Measurements from ENCODE around the gene CLEC18B.
"Not testable (repeated sequence)": the region's sequence is repeated elsewhere in the genome, so short reads cannot be mapped to it uniquely, and the experiment has no call there.

- TF ChIP-seq CTCF (IDR thresholded peaks at IDR 0.05; ENCODE audit: insufficient read depth, low read length); SPI1 (IDR thresholded peaks at IDR 0.05; ENCODE audit: borderline replicate concordance, low read depth); POLR2AphosphoS5 (IDR thresholded peaks at IDR 0.05; ENCODE audit: low read depth); GABPA (IDR thresholded peaks at IDR 0.05; ENCODE audit: low read depth): not testable (repeated sequence)
- TF ChIP-seq, protein P1, sequence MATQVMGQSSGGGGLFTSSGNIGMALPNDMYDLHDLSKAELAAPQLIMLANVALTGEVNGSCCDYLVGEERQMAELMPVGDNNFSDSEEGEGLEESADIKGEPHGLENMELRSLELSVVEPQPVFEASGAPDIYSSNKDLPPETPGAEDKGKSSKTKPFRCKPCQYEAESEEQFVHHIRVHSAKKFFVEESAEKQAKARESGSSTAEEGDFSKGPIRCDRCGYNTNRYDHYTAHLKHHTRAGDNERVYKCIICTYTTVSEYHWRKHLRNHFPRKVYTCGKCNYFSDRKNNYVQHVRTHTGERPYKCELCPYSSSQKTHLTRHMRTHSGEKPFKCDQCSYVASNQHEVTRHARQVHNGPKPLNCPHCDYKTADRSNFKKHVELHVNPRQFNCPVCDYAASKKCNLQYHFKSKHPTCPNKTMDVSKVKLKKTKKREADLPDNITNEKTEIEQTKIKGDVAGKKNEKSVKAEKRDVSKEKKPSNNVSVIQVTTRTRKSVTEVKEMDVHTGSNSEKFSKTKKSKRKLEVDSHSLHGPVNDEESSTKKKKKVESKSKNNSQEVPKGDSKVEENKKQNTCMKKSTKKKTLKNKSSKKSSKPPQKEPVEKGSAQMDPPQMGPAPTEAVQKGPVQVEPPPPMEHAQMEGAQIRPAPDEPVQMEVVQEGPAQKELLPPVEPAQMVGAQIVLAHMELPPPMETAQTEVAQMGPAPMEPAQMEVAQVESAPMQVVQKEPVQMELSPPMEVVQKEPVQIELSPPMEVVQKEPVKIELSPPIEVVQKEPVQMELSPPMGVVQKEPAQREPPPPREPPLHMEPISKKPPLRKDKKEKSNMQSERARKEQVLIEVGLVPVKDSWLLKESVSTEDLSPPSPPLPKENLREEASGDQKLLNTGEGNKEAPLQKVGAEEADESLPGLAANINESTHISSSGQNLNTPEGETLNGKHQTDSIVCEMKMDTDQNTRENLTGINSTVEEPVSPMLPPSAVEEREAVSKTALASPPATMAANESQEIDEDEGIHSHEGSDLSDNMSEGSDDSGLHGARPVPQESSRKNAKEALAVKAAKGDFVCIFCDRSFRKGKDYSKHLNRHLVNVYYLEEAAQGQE (IDR thresholded peaks at IDR 0.05; ENCODE audit: insufficient replicate concordance, low read depth) = not testable (repeated sequence)
Observed at GRCh38 chr16:74406600-74407361, 14.5 kb downstream of the CLEC18B start.

Data from HL-60 (cell line).